Esophagus mucosa (tissue), 1 donor: ENCODE data around the gene MAPKAP1. TPM values are rescaled to one million over a fixed set of nuclear protein-coding genes. Genes with fewer than 3 reads are reported as not detected.
"Not testable (repeated sequence)": the region's sequence is repeated elsewhere in the genome, so short reads cannot be mapped to it uniquely, and the experiment has no call there.

ENCODE experiments used
- ATAC-seq: fragments of 200-7000 bp; cut with Tn5 transposase; one replicate; pipeline ENCODE4 v1.9.1; 2020
- total RNA-seq: library from RNA; stranded (reverse); gene quantifications from one replicate; pipeline ENCODE4 v1.2.4, GENCODE V29; 2023
- donor health status: DM: yes; HTN: yes; CAD: no.

Gene MAPKAP1
- total RNA-seq, 1 donor from 2014 or later, result 57.1 TPM

DNA sequence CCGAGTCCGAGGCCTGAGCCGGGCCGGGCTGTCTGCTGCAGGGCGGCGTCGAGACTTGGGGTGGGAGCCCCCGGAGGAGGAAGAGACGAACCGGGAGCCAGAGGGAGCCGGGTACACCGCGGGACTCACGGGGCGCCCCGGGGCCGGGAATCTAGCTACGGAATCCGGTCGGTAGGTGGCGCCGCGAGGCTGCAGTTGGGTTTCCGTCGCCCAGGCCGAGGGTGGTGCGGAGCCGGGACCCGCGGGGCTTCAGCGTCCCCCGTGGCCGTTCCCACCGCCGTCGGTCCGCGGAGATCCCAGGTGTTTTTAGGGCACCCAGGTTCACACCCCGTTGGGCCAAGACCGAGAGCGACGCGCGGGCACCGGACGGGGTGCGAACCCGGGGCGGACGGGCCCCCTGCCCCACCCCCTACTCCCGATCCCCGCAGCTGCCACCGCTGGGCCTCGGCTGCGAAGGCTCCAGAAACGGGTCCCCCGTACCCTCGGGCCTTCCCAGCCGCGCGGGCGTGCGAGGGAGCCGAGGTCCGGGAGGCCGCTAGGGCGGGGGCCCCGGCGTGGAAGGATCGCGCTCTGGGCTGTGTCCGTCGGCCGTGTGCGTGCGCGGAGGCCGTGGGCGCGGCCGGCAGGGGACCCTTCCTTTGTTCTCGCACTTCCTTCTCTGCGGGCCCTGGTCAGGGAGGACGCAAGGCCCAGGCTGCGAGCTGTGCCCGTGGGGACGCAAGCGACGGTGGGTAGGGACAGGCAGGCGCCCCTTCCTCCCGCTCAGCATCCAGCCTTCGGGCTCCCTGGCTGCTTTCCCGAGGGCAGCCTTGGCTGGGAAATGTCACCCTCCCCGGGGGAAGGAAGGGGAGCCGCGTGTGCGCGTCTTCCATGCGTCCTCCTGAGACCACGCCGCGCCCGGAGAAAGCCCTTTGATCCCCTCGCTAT lies 298.8 kb downstream of the MAPKAP1 start:
- peak; percentile 63 for ATAC-seq

DNA sequence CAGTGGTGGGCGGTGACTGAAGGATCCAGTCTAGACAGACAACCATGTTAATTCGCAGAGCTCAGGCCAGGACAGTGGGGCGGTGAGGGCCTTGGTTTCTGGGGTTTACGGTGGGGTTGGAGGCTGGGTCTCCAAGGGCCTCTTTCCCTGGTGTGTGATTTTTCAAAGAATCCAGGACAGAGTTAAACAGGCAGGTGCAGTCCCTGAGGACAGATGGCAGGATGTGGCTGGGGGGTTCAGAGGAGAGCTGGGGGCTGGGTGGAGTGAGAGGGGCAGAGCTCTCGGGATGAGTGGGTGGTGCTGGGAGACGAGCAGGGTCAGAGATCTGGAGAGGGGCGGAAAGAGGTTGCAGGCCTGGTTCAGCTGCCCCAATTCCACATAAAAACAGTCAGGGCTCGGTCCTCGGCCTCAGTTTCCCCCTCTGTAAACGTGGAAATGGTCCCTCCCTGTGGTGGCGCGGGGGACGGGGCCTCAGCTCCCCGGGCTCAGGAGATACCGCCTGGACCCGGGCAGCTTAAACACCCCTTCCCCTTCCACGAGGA lies 299.5 kb downstream of the MAPKAP1 start:
- no peak for ATAC-seq

DNA sequence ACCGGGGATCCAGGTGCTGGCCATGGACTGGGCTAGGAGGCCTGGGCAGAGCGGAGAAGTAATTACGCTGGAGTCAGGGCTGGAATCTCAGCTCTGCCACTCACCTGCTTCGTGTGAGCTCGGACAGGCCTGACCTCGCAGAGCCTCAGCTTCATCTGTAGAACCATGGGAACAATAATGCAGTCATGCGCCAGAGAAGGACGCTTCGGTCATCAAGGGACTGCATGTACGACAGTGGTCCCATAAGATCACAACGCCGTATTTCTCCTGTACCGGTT lies 300.3 kb downstream of the MAPKAP1 start:
- ATAC-seq, result no peak

DNA sequence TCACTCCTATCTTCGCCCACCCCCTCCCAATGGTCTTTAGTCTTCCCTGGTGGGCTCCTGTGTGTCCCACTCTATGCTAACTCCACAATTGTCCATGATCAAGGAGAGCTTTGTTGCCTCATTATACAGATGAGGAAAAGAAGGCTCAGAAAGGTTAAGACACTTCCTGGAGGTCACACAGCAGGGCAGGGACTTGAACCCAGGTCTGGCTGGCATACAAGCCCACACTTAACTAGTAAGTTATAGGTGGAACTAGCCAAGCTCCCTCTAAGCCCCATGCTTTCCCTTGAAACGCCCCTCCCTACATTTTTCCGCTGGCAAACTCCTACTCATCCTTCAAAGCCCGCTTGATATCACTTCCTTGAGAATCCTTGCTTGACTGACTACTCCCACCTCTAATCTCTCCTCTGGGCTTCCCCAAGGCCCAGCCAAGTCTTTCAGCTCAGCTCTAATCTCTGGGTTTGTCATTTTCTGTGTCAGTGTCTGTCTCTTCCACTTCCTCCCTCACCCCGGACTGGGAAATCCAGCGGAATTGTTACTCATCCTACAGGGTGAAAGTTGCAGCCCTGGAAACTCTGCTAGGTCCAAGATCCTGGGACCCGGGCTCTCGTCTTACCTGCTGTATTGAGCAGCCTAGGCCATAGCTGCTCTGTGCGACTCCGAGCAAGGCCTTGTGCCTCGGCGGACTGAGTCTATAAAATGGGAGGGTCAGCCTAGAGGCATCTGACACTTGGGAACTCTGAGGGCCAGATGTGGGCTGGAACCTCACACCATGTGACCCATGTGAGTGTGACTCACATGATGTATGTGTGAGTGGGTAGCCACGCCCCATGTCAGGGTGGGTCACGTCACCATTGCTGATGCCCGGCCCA lies 300.8 kb downstream of the MAPKAP1 start:
- peak; percentile 77 for ATAC-seq

DNA sequence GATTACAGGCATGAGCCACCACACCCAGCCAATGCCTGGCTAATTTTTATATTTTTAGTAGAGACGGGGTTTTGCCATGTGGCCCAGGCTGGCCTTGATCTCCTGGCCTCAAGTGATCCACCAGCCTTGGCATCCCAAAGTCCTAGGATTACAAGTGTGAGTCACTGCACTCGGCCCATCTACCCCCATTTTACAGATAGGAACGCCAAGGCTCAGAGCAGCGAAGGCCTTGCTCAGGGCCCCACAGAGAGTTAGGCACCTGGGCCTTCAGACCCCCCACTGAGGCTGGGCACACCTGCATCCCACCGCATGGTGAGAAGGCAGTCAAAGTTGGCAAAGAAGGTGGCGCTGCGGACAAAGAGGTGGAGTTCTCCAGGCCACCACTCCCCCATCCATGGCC lies 302.3 kb downstream of the MAPKAP1 start:
- ATAC-seq, result no peak

DNA sequence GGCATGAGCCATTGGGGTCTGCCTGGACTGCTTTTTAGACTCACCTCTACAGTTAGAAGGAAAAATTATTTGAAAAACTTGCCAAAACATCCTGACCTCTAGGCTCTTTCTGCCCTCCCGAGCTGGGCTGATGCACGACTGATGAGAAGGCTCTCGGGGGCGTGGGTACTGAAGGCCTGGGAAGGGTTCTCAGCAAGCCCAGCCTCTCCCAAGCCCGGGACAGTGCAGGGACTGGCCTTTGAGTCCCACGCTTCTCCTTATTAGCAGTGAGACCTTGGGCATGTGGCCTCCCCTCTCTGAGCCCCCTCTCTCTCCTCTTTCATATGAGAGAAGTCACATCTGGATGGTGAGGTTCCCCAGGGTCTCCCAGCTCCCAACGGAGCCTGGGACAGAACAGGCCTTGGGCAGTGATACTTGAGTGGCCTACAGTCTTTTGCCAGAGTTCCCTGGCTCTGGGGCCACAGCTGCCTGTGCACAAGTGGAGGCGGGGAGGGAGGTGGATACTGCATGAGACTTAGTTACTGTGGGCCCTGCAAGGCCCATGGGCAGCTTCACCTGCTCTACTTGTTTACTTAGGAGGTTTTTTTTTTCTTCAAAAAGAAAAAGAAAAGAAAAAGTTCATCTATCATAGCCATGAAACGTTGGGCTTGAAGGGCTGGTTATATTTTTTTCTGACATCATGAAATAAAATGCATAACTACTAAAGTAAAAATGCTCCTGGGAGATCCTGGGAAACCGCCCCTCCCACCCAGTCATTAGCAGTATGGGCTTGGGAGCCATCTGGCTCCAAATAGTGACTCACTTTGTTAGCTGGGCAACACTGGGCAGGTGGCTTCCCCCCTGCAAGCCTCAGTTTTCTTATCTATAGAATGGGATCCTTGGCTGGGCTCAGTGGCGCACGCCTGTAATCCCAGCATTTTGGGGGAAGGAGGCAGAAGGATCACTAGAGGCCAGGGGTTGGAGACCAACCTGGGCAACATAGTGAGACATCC lies 306.0 kb downstream of the MAPKAP1 start:
- no peak for ATAC-seq

DNA sequence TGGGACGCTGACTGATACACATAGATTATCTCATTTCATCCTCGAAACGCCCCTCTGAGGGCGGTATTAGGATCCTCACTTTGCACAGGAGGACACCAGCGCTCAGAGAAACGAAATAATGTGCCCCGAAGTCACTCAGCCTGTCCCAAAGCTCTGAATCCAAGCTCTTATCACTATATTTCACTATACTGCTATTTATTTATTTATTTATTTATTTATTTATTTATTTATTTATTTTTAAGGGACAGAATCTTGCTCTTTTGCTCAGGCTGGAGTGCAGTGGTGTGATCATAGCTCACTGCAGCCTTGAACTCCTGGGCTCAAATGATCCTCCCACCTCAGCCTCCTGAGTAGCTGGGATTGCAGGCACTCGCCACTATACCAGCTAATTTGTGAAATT lies 306.8 kb downstream of the MAPKAP1 start:
- ATAC-seq, result not testable (repeated sequence)

DNA sequence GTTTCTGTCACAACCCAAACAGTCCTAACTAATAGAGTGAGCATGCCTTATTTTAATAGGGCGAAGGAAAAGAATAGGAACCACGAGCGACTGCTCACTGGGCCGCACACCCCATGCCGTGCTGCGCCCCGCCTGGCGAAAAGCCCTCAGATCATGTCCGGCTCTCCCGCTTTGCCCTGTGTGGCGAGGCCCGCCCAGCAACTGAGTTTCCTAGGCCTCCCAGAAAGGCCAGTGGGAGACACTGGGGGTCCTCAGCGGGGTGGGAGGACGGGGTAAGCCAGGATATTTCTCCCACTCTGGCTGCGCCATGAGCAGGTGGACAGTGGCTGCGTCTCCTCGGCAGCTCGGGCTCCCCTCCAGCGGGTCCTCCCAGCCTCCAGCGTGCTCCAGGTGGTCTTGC lies 307.3 kb downstream of the MAPKAP1 start:
- ATAC-seq, result no peak

DNA sequence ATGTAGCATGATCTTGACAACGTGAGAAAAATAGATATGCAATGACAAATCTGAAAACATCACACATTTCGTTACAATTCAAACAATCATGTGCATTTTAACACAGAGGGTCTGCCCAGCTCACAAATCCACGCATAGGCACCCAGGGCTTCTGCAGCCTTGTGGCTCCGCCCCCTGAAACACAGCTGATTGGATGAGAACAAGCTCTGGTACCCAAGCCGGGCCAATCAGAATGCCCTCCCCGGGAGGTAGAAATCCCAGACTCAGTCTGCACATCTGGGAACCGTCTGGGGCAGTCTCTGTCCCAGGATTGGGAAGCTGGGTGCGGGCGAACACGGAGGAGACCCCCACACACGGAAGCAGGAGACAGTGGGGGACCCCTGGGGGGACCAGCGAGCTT lies 307.8 kb downstream of the MAPKAP1 start:
- no peak for ATAC-seq

DNA sequence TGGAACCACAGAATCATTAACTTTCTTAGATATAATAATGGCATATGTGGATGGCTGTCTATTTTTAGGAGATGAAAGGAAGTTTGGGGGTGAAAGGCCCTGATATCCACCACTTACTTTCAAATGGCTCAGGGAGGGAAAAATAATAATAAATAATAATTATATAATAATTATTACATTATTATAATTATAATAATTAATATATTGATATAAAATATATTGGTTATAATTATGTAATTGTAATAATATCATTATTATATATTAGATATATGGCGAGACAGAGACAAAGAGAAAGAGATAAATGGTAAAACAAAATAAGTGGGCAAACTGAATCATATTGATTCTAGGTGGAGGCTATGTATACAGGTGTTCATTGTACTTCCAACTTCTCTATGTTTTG lies 308.8 kb downstream of the MAPKAP1 start:
- no peak for ATAC-seq

DNA sequence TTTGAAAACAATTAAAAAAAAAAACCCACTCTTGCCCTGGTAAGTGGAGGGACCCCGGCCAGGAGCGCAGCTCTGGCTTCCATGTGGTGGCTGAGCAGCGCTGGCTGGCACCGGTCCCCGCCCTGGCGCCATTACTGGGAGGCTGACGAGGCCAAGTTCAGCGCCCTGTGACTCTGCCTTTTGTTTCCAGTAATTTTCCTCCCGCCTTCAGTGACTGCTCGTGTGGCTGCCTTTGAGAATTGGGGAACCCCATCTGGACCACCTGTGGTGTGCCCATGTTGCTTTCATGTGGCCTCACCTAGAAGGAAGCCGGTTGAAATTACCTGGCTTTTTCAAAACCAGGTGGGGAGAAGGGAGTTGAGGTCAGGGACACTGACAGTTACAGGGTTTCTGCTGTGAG lies 309.3 kb downstream of the MAPKAP1 start:
- ATAC-seq, result no peak

DNA sequence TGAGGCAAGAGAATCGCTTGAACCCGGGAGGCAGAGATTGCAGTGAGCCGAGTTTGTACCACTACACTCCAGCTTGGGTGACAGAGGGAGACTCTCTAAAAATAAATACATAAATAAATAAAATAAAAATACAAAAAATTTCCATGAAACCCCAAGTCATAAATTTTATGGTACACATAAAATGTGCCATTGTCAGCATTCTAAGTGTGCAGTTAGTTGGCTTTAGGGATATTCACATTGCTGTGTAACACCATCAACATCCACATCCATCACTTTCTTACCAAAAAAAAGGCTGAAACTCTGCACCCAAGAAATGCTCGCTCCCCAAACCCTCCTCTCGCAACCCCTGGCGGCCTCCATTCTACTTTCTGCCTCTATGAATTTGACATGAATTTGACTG lies 310.2 kb downstream of the MAPKAP1 start:
- no peak for ATAC-seq

DNA sequence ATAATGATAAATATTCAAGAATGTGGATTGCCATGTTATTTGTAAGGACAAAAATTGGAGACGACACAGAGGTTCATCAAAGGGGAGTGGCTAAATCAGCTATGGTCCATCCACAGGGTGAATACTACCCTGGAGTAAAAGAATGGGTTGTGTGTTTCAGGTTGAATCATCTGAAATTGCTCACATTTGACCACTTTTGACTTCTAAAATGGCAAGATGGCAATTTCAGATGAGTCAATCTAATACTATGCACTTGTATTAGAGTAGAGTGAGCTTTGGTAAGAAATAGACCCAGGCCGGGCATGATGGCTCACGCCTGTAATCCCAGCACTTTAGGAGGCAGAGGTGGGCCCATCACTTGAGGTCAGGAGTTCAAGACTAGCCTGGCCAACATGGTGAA lies 313.6 kb downstream of the MAPKAP1 start:
- ATAC-seq, result no peak

DNA sequence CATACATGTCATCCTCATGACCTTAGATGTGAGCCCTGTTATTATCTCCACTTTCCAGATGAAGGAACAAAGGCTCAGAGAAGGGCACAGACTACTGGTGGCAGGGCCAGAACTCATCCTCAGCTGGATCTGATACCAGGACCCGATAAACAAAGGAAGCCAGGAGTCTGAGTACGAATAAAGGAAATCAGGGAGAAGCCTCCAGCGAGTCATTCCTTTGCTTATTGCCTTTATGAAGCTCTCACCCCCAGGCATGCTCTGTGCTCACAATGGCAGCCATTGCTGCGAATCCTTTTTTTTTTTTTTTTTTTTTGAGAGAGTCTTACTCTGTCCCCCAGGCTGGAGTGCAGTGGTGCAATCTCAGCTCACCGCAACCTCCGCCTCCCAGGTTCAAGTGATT lies 315.3 kb downstream of the MAPKAP1 start:
- ATAC-seq, result no peak

DNA sequence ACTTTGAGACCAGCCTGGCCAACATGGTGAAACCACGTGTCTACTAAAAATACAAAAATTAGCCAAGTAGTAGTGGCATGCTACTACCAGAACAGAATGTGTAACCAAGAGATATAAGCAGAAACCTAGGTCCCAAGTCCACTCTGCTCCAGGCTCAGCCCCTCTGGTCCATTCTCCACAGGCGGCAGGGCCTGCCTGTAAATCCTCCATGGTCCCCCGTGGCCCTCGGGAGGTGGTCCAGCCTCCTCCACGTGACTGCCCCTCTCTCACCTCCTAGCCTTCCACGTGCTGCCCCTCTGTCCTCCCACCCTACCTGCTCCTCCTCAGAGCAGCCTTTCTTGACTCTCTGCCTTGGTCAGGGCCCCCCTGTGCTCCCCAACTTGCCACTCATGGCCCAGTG lies 318.0 kb downstream of the MAPKAP1 start:
- no peak for ATAC-seq

DNA sequence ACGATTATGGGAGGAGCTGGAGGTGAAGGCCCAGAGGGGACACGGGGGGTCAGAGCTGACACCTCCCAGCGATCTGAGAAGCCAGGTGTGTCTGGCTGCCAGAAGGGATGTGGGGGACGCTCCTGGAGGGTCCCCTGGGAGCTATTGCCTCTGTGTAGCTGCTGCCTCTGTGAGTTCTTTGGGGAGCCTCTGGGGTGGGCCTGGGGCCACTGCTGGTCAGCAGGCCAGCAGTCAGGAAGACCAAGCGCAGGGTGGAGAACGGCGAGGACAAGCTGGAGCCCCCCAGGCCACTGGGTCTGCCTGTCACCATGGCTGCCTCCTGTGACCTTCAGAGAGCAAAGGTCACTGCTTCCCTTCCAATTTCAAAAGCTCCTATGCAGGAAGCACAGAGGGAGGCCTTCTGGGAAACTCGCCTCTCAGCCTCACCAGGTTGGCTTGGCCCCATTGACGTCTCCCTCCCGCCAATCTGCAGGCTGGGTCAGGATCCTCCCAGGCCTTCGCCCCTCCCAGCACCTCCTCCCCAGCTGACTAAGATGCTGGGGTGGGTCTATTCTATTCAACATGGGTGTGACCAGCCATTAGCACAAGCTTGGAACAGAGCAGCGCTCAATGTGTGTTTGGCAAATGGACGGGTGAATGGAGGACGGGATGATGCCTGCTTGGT lies 319.0 kb downstream of the MAPKAP1 start:
- ATAC-seq, result peak; percentile 86

Other genes starting within 250 kb of the MAPKAP1 start
- gene PBX3, start 40.2 kb upstream of the MAPKAP1 start, total RNA-seq, result 13.8 TPM